NCI-H69 (cell line): Measurements from ENCODE around the gene LRIG3.

Experiments used
- DNase-seq: peaks from one replicate; lab custom pipeline; 2025; lab: John Stamatoyannopoulos, UW

LRIG3 gene

DNA sequence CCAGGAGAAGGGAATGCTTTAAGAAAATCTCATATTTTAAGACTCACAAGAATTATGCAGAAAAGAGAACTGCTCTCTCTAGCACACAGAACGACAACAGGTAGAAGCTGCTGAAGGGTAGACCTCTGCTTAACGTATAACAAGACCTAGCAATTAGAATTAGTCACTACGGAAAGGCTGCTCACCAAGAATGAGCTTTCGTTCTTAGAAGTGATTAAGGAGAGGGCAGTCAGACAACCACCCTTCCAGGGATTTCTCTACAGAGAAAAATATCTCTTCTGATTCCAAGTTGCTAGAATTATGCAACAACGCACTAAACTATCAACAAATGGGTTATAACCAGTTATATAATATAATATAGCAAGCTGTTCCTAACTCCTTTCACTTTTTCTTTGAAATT is 18.6 kb downstream of the LRIG3 start:
- peak; percentile 50 for DNase-seq

DNA sequence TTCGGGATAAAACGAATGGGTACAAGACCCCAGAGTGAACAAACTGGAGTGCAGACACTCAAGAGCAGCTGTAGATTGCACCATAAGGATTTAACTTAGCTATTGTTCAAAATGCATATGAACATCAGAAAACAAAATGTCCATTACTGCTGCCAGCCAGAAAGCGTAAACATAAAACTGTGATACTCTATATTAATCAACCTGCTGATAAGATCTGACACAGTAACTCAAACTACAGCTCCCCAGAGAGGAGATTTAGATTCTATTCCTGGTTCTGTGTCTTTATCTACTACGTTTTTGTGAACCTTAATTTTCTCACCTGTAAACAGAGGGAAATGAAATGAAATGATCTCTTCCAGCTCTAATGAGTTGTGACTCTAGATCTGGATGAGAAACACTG is 22.3 kb downstream of the LRIG3 start:
- DNase-seq = peak; percentile 34

DNA sequence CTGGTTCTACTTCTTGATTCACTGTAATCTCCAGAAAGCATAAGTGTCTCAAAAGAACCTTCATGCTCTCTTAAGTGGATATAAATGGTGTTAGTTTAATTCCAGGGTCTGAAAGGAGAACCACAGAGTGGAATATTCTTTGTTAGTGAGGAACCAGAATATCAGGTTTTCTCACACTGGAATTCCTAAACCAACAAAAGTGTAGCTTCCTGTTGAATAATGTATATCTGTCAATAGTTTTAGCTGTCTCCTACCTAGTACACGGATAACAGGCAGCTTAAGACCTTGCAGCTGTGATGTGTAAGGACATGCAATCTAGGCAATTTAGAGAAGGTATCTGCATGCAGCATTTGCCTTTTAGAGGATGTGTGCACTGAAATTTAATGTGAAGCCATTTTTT is 24.0 kb downstream of the LRIG3 start:
- DNase-seq = no peak

DNA sequence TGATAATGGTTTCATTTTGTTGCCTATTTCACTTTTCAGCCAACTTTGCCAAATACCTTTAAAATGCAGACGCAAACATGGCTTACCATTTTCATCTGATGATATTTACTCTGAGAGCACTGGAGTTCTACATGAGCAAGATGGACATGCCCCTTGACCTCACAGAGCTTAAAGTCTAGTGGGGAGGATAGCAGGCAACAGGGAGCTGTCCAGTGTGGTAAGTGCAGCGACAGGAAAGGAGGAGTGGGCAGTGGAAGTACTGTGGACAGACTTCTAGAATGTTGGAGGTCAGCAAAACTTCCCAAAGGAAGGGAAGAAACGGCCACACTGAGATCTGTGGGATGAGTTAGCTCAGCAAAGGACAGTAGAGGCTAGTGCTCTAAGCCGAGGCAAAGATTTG is 25.3 kb downstream of the LRIG3 start:
- DNase-seq = no peak

DNA sequence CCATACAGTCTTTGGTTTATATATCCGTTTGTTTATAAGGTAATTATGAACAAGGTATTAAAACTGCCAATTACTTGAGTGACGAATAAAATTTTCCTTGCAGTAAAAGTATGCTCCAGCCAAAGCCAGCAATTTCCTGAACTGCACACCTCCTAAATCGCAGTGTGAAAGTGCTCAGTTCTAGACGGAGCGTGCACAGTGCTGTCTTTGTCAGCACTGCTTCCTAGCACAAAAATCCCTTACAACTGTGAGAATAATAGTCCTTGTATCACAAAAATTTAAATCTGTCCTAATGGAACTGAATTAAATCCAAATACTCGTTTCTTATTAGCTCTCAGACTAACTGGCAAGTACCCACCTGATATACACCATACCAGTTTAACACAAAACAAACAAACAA is 26.3 kb downstream of the LRIG3 start:
- peak; percentile 25 for DNase-seq

DNA sequence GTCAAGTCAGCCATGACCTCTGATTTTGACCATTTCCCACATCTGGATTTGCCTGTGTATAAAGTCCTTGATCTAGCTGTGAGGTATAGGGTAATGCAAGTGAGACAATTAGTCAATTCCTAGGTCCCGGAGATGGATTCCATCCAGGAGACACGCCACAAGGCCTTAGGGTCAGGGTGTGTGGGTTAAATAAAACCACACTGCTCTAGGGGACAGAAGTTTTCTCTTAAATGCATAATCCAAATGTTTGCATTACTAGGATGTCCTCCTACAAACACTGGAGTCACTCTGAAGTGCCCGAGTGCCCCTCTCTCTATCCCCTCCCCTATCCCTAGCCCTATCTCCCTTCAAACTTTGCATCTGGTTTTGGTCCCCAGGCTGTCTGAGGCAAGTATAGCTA is 26.8 kb downstream of the LRIG3 start:
- DNase-seq = no peak

DNA sequence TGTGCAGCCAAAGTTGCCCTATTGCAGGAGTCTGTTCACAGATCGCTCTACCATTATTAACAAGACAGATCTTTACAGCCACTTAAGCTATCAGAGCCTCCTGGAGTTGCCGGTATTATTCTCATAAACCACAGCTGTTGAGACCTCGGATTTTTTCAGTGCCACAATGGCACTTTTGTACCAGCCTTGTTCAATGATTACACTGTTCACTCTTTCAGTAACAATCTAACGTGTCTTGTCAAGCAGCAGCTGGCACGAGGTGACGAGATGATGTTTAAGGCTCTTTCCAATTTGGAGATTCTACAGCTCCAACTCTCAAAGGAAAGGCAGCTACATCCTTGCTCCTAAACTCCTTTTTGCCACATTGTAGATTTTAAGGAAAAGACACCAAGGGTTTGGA is 30.7 kb downstream of the LRIG3 start:
- no peak for DNase-seq

DNA sequence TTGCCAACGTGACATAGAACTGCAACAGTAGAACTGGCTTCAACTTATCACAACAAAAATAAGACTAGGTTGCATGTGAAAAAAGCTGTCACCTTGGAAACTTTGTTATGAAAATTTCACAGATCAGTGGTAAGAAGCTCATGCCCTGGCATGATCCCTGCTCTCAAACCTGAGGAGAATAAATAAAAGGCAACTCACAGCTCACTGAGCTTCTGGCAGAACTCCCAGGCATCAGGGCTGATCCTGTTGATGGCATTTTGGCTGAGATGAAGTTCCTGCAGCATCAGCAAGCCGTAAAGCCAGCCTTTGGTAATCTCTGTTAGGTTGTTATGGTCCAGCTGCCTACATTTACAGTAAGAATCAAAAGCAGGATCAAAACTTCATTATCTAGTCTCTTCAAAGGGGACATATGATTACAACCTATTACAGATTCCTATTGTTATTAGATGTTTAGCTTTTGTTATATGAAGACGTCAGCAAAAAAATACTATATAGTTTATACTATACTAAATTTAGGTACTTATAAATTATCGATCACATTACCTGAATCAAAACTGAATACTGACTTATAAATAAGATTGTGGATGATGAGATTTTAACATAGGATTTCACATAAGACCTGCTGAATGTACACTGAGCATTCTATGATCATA is 32.0 kb downstream of the LRIG3 start:
- peak; percentile 71 for DNase-seq

DNA sequence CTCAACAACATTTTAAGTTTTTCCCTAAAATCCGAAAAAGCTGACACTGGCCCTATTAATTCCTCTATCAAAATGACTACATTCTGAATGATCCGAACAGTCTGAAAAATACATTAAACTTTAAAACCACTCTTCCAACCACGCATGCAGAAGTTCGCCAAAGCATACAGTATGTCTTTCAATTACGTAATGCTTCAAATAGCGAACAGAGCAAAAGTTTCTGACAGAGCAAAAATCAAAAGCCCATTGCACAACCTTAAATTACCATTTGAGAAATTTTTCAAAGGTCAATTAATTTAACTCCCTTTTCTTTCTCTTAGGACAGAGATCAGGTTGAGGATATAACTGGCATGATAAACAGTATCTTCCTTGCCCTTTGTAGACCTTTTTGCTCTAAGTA is 33.2 kb downstream of the LRIG3 start:
- no peak for DNase-seq

DNA sequence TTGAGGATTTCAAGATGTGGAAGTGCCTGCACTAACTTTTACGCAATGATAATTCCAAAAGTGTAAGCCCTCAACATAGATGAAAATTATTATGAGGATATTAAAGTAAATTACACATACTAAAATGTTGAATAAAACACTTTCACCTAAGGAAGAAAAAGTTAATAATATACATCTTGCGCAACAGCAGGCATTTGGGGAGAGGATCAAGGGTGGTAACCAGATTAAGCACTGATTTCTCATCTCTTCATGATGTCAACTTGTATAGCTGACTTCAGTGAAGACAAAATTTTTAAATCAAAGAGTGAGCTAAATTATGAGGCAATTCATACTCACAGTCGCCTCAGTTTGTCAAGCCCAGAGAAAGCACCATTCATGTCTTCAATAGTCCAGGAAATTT is 33.8 kb downstream of the LRIG3 start:
- DNase-seq = no peak

DNA sequence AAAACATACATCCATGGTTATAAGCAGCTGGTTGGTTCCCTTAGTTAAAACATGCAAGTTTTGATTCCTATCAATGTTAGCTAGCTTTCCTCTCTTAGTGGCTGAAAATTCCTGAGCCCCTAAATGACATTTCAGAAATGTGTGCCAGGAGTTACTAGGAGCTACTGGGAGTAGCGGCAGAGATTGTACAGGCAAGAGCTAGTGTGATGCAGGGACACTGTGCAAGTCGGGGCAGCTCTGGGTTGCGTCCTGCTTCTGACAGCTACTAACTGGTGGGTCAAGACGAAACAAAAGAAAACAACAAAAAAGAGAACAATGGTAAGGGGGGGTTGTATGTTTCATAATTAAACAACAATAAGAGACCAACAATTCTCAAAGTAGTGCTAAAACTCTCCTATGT is 35.4 kb downstream of the LRIG3 start:
- DNase-seq = no peak

DNA sequence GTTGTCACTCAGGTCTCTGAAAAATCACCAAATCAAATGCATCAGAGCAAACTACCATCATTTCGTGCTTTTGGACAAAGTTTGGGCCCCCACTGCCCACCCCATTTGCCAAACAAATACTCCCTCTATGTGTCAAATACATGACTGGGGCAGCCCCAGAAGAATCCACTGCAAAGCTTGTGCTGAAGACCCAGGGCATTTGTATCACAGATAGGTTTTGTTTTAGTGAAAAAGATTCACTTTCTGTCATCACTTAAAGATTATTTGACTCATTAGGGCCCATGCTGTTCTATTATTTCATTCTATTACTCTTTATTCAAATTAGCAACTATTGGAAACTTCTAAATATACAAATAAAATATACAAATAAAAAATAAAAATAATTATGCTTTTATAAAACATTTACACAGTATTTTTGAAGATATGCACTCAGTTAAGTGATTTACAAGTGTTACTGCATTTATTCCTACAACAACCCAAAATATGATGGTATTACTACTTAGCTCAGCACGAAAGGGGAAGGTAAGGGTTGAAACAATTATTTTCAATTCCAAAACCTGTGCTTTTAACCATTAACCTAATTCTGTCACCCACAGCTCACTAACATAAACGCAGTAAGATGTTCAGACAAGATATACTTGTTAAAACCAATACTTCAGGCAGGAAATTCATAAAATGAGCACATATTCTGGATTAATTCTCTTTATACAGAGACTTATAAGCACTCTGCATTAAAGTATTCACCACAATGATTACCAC is 36.5 kb downstream of the LRIG3 start:
- peak; percentile 60 for DNase-seq

DNA sequence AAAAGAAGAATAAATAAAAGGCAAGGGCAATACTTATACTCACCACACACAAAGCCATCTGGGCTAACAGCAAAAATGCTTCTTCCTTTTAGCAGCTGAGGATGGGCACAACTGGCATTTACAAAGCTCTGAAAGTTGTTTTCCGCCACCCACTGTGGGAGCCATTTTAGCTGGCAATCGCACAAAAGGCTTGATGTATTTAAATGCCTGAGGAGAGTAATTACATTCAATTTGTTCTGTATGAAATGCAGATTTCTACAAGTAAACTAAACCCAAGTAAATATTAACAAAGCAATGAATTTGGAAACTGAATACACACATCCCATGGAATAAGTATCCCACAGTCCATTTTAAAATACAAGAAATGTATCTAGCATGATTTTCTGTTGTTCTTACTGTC is 37.5 kb downstream of the LRIG3 start:
- peak; percentile 99 for DNase-seq

DNA sequence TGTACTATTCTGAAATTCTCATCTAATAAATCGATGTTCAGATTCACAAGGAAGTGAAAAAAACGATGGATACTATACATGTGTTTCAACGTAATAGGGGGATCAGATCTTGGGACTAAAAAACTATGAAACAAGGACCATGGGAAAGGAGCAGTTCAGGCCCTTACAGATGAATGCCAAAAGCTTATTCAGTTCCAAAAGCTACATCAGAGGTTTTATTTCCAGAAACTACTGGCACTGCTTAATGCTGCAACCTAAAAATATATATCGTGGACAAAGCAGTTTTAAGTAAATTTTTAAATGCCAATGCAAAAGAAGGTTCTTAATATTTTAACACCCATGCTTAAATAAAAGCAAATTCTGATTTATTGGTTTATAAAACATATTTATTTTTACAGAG is 38.5 kb downstream of the LRIG3 start:
- no peak for DNase-seq

DNA sequence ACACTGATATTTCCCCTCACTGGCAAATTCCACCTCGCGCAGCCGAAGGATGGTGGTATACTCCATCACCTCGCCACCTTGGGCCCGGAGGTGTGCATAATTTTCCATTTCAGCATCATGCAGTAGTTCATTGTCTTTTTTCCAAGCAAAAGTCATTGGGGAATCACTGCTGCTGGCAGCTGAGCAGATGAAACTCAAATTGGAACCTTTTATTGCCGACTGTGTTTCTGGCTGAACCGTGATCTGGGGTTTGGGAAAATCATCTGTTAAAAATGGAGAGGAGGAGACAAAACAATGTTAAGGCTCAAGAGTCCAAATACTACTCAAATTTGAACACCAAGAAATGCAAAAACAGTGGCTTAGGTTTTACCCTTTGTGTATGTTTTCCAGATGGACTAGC is 39.7 kb downstream of the LRIG3 start:
- no peak for DNase-seq

DNA sequence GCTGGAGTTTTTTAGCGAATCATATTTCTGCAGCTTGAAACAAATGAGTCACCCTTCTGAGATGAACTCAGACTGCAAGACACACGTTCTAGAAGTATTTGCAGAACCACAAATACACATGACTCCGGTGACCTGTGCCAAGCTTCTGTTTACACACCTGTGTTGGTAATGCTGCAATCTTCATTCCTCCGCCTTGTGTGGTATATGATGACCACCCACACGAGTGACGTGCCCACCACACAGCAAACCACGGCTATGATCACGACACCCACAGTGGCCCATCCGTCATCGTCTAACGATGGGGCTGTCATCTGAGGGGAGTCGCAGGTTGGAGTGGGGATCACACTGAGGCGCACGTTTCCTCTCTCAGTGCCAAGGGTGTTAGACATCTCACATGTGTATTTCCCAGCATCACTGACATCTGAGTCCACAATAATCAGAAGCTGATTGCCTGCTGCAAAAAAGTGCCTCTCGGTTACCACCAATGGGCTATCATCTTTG is 43.0 kb downstream of the LRIG3 start:
- peak; percentile 88 for DNase-seq

DNA sequence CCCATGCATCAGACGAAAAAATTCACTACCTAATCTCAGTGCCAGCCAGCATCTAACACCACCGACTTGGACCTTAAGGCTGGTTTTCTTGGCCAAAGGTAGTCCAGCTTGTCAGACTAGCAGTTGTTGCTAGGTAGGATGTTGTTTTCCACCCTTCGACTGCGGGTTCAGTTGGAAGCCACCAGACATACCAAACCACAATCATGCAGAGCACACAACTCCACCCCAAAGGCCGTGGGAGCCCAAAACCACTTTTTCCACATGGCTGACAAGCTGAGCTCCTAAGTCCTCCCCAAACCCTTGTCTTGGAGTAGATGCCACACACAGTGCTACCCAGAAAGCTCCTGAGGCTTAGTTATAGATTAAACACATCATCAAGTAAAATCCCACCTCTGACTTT is 46.8 kb downstream of the LRIG3 start:
- DNase-seq = no peak

DNA sequence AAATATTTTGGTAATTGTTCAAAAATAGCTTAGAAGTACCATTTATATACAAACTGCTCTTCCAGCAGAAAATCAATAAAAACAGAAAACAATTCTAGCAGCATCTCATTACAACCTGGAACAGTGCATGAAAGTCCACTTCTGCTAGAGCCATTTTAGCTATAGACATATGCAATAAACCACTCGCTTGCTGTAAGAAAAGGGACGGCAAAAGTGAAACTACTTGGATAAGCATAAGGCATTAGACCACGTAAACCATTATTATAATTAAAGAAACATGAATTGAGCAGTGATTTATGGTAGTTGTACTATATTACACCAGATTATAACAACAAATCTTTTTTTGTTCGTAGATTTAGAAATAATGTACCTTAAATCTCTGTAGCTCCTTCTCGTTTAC is 48.7 kb downstream of the LRIG3 start:
- DNase-seq = no peak

DNA sequence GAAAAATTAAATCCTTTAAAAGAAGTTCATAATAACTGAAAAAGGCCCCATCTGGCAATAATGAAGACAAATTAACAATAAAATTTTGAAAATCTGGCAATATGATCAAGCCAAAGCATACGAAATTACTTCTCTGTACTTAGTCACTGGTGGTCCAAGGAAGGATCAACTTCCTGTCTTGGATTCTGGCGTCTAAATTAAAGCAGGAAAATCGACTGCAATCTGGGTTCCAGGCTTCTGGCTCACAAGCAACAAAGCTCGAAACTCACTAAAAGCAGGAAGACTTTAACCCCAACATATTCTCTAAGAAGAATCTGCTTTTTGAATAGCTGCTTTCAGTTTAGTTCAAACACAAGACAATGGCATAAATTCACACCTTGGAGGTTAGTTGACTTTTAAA is 49.7 kb downstream of the LRIG3 start:
- DNase-seq = no peak

DNA sequence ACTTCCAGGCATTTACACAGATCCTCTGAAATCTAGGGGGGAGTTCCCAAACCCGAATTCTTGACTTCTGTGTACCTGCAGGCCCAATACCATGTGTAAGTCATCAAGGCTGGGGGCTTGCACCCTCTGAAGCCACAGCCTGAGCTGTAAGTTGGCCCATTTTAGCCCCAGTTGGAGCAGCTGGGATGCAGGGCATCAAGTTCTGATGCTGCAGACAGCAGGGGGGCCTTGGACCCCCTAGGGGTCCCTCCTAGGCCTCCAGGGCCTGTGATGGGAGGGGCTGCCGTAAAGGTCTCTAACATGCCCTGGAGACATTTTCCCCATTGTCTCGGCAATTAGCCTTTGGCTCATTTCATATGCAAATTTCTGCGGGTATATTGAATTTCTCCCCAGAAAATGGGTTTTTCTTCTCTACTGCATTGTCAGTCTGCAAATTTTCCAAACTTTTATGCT is 59.5 kb downstream of the LRIG3 start:
- peak; percentile 85 for DNase-seq

DNA sequence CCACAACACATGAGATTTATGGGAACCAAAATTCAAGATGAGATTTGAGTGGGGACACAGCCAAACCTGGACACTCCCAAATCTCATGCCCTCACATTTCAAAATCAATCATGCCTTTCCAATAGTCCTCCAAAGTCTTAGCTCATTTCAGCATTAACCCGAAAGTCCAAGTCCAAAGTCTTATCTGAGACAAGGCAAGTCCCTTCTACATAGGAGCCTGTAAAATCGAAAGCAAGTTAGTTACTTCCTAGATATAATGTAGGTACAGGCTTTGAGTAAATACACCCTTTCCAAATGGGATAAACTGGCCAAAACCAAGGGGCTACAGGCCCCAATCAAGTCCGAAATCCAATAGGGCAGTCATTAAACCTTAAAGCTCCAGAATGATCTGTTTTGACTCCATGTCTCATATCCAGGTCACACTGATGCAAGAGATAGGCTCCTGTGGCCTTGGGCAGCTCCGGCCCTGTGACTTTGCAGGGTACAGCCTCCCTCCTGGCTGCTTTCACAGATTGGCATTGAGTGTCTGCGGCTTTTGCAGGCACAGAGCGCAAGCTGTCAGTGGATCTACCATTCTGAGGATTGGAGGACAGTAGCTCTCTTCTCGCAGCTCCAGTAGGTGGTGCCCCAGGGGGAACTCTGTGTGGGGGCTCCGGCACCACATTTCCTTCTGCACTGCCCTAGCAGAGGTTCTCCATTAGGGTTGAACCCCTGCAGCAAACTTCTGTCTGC is 60.1 kb downstream of the LRIG3 start:
- peak; percentile 56 for DNase-seq

DNA sequence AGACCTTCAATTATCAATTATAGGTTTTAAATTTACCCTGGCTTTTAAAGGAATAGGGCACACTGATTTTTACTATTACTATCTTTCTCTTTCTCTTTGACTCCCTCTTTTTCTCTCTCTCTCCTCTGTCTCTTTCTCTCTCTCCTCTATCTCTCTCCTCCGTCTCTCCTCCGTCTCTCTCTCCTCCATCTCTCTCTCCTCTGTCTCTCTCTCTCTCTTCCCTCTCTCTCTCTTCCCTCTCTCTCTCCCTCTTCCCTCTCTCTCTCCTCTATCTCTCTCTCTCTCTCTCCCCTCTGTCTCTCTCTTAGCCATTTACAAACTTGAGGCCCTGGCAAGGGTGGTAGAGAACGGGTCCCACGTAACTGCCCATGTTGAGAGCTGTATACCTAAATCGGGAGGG is 62.3 kb downstream of the LRIG3 start:
- DNase-seq = no peak

DNA sequence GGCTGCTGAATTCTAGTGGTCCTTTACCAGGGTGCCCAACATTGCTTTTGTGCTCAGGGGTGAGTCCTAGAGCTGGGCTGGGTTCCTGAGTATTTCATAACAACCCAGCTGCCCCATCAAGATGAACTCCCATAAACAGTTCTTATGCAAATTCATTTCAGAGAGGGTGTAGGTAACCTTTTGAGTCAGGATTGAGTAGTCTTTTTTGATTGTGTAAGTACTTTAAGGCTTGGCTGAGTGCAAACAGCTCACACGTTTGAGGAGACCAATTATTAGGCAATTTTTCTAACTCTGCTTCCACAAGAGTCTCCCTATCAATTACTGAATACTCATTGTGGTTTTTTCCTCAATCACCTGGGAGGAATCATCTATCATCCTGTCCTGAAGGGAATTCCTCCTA is 63.1 kb downstream of the LRIG3 start:
- DNase-seq = peak; percentile 69
